SJCRH30 (cell line): ENCODE results near the gene TMED1. TPM values are rescaled to one million over a fixed set of nuclear protein-coding genes. Genes with fewer than 3 reads are reported as not detected.

ENCODE experiments used
- DNase-seq, 2 experiments: peaks; one replicate each; pipeline ENCODE4 v3.0.0-alpha.2; 2015 to 2020
- H3K27ac ChIP-seq: fragments of 250-450 bp; sonication (Bioruptor Pico); 2 replicates; pipeline ENCODE4 v1.5.1; 2020; ENCODE audit warnings: mild to moderate bottlenecking, moderate library complexity
- H3K27me3 ChIP-seq: fragments of 250-450 bp; sonication (Bioruptor Pico); 2 replicates; pipeline ENCODE4 v1.5.1; 2020; ENCODE audit warnings: mild to moderate bottlenecking, moderate library complexity
- H3K36me3 ChIP-seq: fragments of 250-450 bp; sonication (Bioruptor Pico); 2 replicates; pipeline ENCODE4 v1.5.1; 2020; ENCODE audit warnings: mild to moderate bottlenecking, moderate library complexity
- H3K4me1 ChIP-seq: fragments of 250-450 bp; sonication (Bioruptor Pico); 2 replicates; pipeline ENCODE4 v1.5.1; 2020; ENCODE audit warnings: mild to moderate bottlenecking, moderate library complexity
- H3K4me3 ChIP-seq: fragments of 250-450 bp; sonication (Bioruptor Pico); 2 replicates; pipeline ENCODE4 v1.5.1; 2020; ENCODE audit warnings: mild to moderate bottlenecking, moderate library complexity
- H3K9me3 ChIP-seq: fragments of 250-450 bp; sonication (Bioruptor Pico); replicated peaks from 2 replicates; pipeline ENCODE4 v1.5.1; 2020; ENCODE audit warnings: mild to moderate bottlenecking, moderate library complexity
- total RNA-seq: library from RNA; depleted of rRNA; stranded (reverse); fragments of >200 nt; shearing (Covaris generic); gene quantifications from 2 replicates; pipeline ENCODE4 v1.2.3, GENCODE V29; 2014; rRNA removed

TMED1 gene
- total RNA-seq, 1 experiment from 2014 or later = 25.2 TPM

- Histone ChIP-seq H3K36me3 (peaks cover 25% of the 10 kb centered on the region), H3K9me3 (no peaks in the 10 kb centered on the region), H3K27me3 (no peaks in the 10 kb centered on the region), H3K27ac (no peak overlapping the region), H3K4me1 (no peaks in the 10 kb centered on the region), H3K4me3 (no peak overlapping the region)
- no peak for DNase-seq
Measured at GRCh38 chr19:10789866-10790265, 46.1 kb downstream of the TMED1 start.

- Histone ChIP-seq H3K36me3 (peaks cover 32% of the 10 kb centered on the region), H3K27ac (no peak overlapping the region), H3K9me3 (no peaks in the 10 kb centered on the region), H3K4me3 (no peak overlapping the region), H3K27me3 (no peaks in the 10 kb centered on the region), H3K4me1 (no peaks in the 10 kb centered on the region)
- DNase-seq = no peak
Measured at GRCh38 chr19:10788146-10788545, 47.9 kb downstream of the TMED1 start.

- Histone ChIP-seq H3K27ac (no peak overlapping the region), H3K4me1 (no peaks in the 10 kb centered on the region), H3K4me3 (no peak overlapping the region), H3K9me3 (no peaks in the 10 kb centered on the region), H3K36me3 (peaks cover 38% of the 10 kb centered on the region), H3K27me3 (no peaks in the 10 kb centered on the region)
- no peak for DNase-seq
Measured at GRCh38 chr19:10784257-10784656, 51.8 kb downstream of the TMED1 start.

GRCh38 chr19:10782795-10783194, 53.2 kb downstream of the TMED1 start:
- no peak overlapping the region for H3K27ac ChIP-seq
- H3K27me3 ChIP-seq = no peaks in the 10 kb centered on the region
- no peak for DNase-seq
- H3K9me3 ChIP-seq = no peaks in the 10 kb centered on the region
- no peak overlapping the region for H3K4me3 ChIP-seq
- peaks cover 44% of the 10 kb centered on the region for H3K36me3 ChIP-seq
- no peaks in the 10 kb centered on the region for H3K4me1 ChIP-seq

Other genes with a start within 250 kb of the TMED1 start
- 0.35 and 0.40 TPM in 2 replicates for gene AP1M2, start 248.9 kb downstream of the TMED1 start, total RNA-seq
- gene SLC44A2, start 210.7 kb downstream of the TMED1 start, total RNA-seq = 70.3 and 73.5 TPM in 2 replicates
- gene ILF3, start 181.9 kb downstream of the TMED1 start, total RNA-seq = 277 and 302 TPM in 2 replicates
- gene QTRT1, start 134.8 kb downstream of the TMED1 start, total RNA-seq = 13.2 and 14.6 TPM in 2 replicates
- 56.7 and 59.5 TPM in 2 replicates for gene DNM2, start 118.1 kb downstream of the TMED1 start, total RNA-seq
- not detected in 2 replicates for gene C19orf38, start 12.2 kb upstream of the TMED1 start, total RNA-seq
- gene CARM1, start 35.3 kb upstream of the TMED1 start, total RNA-seq = 35.7 and 36.2 TPM in 2 replicates
- gene YIPF2, start 92.4 kb upstream of the TMED1 start, total RNA-seq = 22.1 and 25.2 TPM in 2 replicates
- gene TIMM29, start 92.6 kb upstream of the TMED1 start, total RNA-seq = 22.5 and 23.4 TPM in 2 replicates
- 120 and 121 TPM in 2 replicates for gene SMARCA4, start 124.8 kb upstream of the TMED1 start, total RNA-seq